Activated CD4-positive, alpha-beta T cell treated with anti-CD3 and anti-CD28 coated beads, Interleukin-2, Interleukin-4, amounts not matched to agents 100 ng/mL and 50 ng/mL, durations not matched to agents 16 hours and 8 hours (primary cell): Measurements from ENCODE around the gene RAB30.
"Not testable (repeated sequence)": the region's sequence is repeated elsewhere in the genome, so short reads cannot be mapped to it uniquely, and the experiment has no call there.

ENCODE experiments used
- DNase-seq: peaks from one replicate; pipeline ENCODE4 v3.0.0-alpha.2; 2020; ENCODE audit warnings: low spot score

Gene RAB30

DNA sequence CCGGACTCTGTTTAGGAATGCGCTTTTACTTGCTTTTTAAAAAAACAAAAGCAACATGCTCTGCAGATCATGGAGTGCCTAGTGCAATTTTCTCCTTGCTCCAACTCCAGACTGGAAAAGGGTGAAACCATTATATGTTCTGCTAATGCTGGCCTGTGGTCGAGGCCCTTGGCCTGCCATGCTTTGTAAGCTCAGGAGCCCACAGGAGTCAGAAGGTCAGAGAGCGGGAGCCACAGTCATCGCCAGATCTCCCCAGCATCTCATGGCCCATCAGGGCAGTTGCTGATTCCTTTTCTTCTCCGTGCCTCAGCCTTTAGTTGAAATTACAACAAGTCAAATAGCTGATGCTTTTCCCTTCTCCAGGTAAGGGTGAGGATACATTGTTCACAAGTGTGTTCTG, 89.8 kb downstream of the RAB30 start:
- no peak for DNase-seq

DNA sequence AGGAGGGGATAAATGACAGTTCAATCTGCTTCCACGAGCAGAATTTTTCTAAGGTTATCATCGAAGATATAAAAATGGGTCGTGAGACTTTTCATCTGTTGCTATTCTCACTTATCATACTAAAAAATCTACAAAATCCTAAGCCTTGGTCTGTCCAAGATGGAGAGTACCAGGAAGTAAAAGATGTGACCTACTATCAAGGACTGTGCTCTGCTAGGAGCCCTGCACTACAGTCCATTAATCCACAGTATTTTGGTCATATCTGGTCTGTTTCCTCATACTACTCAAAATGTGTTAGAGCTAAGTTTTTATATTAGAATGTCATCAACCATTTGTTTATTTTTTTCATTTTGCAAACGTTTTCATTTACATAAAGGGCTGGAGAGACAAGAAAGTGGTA, 90.8 kb downstream of the RAB30 start:
- DNase-seq: no peak

DNA sequence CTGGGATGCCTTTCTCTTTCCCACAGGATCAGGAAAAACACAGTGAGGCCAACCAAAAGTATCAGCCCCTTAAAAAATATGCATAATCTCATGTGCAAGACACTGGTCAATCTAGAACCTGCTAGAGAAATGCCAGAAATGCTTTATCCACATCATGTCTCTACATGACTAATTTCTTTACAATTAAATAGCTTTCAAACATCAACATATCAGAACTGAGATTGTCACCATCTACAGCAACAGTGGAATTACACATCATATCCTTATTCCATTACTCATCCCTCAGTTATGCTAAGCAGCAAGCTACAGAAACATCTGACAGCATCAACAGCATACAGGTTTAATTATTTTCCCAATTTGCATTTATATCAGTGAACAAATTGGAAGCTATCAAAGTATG, 91.4 kb downstream of the RAB30 start:
- DNase-seq: peak; percentile 62

DNA sequence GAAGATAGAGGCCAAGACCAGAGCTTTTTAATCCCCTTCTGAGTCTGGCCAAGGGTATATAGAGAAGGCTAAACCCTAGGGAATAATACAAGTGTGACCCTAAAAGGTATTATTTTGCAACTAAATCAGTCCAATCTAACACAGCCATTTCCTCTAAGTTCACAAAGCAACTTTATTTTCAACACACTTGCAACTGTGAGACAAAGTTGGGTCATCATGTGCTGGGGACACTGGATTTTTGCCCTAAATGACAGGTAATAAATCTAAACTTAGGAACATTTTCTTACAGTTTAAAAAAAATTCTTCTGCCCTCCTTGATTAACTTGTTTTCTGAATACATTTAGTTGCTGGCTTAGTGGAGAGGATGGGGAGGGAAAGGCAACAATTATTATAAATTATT, 91.9 kb downstream of the RAB30 start:
- DNase-seq: no peak

GRCh38 chr11:82978422-82979099, 93.1 kb downstream of the RAB30 start:
- DNase-seq: peak; percentile 73

DNA sequence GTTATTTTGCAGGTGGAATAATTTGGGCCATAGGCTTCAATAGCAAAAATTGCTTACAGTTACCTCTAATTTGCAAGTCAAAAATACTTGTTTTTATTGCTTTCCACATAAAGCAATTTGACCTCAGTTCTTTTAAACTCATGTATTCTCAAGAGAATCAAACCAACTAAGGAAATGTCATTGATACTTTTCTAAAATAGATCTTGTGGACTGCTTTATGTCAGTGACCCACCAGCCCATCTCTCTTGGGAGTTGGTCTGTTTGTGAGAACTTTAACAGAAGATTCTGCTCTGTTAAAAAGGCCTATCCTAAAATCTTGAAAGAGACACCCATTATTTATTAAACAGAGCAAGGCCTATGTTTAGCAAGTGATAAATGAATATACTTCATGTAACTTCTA, 94.9 kb downstream of the RAB30 start:
- no peak for DNase-seq

DNA sequence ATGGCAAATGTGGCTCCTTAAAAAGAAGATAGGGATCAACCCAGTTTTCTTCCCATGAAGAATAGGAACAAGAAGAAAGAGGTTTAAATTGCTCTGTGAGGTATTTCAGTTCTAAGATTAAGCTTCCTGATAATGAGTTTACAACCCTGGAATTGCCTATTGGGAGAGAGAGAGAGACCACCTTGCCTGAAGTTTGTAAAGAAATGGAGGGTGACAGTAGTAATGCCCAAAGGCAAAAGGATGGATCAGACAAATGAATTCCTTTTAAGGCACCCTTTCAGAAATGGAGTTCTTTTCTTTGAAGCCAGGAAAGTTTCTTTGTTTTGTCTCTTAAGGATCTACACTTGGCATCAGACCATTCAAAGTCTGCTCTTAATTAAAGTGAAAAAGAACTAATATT, 95.8 kb downstream of the RAB30 start:
- no peak for DNase-seq

DNA sequence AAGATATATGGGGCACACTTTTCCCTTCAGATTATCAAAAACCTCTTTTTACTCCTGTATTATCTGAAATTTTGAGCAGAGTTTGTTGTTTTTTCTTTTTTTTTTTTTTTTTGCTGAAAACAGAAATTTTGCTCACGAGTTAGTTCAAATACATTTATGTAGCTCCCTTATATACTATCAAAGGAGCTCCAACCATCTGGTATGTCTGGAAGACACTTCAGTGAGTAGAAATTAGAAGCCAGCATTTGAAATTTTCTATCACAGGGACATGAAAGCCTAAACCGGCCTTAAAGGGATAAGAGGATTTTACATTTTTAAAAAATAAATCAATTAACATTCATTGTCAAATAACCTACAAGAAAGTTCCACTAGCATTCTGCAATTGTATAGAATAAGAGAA, 96.8 kb downstream of the RAB30 start:
- DNase-seq: no peak

DNA sequence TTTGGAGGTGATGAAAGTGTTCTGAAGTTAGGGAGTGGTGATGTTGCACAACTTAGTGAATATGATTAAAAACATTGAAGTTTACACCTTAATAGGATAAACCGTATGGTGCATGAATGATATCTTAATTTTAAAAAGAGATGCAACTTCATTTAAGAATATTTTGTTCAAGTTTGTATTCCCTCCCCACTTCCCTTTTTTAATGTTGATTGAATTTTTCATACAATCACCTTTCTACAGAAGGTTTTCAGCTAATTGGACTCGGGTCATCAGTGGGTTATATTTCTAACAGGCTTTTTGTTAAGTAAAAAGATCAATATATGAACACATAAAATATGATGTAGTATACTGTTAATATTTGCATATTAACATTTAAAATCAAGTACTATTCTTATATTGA, 97.6 kb downstream of the RAB30 start:
- DNase-seq: no peak

GRCh38 chr11:82972103-82972502, 99.6 kb downstream of the RAB30 start:
- DNase-seq: no peak

DNA sequence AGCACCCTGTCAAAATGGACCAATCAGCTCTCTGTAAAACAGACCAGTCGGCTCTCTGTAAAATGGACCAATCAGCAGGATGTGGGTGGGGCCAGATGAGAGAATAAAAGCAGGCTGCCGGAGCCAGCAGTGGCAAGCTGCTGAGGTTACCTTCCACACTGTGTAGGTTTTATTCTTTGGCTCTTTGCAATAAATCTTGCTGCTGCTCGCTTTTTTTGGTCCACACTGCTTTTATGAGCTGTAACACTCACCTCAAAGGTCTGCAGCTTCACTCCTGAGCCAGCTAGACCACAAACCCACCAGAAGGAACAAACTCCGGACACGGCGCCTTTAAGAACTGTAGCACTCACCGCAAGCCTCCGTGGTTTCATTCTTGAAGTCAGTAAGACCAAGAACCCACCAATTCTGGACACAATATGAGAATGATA, 100.2 kb downstream of the RAB30 start:
- DNase-seq: peak; percentile 66

- DNase-seq: not testable (repeated sequence)
These were observed 101.1 kb downstream of the RAB30 start for GRCh38 chr11:82970507-82971083.

- no peak for DNase-seq
These were observed 101.9 kb downstream of the RAB30 start for GRCh38 chr11:82969811-82970210.

GRCh38 chr11:82967381-82967780, 104.3 kb downstream of the RAB30 start:
- DNase-seq: no peak

GRCh38 chr11:82962021-82962420, 109.7 kb downstream of the RAB30 start:
- DNase-seq: not testable (repeated sequence)

DNA sequence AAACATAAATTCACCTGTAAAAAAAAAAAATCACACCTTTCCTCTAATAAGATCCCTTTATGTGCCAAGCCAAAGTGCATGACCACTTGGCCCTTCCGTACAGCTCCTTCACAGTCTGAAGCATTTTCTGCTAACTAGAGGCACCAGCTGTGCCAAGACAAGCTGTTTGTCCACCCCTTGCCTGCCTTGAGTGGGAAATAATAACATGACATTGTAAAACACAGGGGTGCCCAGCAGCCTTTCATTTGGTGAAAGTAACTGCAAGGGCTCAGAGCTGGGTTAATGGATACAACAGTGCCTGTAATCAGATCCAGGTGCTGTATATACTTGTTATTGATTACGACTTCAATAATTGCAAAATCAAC, 110.9 kb downstream of the RAB30 start:
- no peak for DNase-seq

- peak; percentile 74 for DNase-seq
These were observed 111.5 kb downstream of the RAB30 start for GRCh38 chr11:82959987-82960778.

DNA sequence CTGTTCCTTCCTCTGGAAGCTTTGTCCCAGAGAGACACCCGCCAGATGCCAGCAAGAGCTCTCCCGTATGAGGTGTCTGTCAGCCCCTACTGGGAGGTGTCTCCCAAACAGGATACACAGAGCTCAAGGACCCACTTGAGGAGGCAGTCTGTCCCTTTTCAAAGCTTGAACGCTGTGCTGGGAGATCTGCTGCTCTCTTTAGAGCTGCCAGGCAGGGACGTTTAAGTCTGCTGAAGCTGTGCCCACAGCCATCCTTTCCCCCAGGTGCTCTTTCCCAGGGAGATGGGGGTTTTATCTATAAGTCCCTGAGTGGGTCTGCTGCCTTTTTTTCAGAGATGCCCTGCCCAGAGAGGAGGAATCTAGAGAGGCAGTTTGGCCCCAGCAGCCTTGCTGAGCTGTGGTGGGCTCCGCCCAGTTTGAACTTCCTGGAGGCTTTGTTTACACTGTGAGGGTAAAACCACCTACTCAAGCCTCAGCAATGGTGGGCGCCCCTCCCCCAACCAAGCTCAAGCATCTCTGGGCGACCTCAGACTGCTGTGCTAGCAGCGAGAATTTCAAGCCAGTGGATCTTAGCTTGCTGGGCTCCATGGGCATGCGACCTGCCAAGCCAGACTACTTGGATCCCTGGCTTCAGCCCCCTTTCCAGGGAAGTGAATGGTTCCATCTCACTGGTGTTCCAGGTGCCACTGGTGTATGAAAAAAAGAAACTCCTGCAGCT, 115.8 kb downstream of the RAB30 start:
- DNase-seq: not testable (repeated sequence)

- DNase-seq: not testable (repeated sequence)
These were observed 121.2 kb downstream of the RAB30 start for GRCh38 chr11:82950502-82950901.

GRCh38 chr11:82949352-82949751, 122.3 kb downstream of the RAB30 start:
- DNase-seq: no peak

GRCh38 chr11:82945682-82946081, 126.0 kb downstream of the RAB30 start:
- no peak for DNase-seq

GRCh38 chr11:82945041-82945440, 126.7 kb downstream of the RAB30 start:
- not testable (repeated sequence) for DNase-seq

DNA sequence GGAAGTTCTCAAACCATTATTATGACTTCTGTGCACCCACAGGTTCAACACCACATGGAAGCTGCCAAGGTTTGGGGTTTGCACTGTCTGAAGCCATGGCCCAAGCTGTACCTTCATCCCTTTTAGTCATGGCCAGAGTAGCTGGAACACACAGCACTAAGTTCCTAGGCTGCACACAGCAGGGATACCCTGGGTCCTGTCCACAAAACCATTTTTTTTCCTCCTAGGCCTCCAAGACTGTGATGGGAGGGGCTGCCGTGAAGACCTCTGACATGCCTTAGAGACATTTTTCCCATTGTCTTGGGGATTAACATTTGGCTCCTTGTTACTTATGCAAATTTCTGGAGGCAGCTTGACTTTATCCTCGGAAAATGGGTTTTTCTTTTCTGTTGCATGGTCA, 127.5 kb downstream of the RAB30 start:
- no peak for DNase-seq
